ENCODE measurements around the gene NPNT. TPM values are rescaled to one million over a fixed set of nuclear protein-coding genes. Genes with fewer than 3 reads are reported as not detected.

Gene NPNT
- total and polyA plus RNA-seq, 2 donors from 2014 or later, result 78.3 to 117 TPM

DNA sequence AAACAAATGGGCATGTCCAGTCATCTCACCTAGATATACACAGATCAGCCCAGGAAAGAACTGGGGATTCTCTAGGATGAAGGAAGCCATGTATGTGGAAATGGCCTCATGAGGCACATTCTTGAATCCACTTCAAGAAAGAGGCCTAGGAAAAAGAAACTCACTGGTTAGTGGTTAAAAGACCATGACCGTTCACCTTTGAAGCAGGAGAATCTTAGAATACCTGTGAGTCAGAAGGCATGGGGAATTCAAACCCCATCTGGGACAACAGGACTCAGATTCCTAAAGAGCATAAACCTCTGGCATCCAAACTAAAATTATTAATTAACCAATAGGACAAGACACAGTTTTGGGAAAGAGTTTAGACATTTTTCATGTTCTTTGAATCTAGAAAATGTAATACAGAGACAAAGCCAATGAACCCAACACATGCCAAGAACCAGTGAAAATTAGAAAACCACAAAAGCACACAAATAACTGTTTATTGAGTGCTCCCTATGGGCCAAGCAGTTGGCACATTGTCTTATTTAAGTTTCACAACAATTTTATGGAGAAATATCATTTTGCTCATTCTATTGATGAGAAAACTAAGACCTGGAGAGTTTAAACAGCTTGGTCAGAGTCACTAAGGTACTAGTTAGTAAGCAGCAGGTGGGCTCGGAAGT lies 97.5 kb downstream of the NPNT start:
- H3K9me3 ChIP-seq (ENCODE audit: control insufficient read depth in 2 of 3, insufficient read depth in 1 of 3, low read length in 3 of 3), result no peaks in the 10 kb centered on the region
- intact Hi-C loops (cut with DNase I), result no loop called here
- peak overlapping the region in 1 of 2 donors; percentile 19 for H3K27ac ChIP-seq (ENCODE audit: low read depth in 2 of 2, low read length in 2 of 2)
- TF ChIP-seq, protein P1, sequence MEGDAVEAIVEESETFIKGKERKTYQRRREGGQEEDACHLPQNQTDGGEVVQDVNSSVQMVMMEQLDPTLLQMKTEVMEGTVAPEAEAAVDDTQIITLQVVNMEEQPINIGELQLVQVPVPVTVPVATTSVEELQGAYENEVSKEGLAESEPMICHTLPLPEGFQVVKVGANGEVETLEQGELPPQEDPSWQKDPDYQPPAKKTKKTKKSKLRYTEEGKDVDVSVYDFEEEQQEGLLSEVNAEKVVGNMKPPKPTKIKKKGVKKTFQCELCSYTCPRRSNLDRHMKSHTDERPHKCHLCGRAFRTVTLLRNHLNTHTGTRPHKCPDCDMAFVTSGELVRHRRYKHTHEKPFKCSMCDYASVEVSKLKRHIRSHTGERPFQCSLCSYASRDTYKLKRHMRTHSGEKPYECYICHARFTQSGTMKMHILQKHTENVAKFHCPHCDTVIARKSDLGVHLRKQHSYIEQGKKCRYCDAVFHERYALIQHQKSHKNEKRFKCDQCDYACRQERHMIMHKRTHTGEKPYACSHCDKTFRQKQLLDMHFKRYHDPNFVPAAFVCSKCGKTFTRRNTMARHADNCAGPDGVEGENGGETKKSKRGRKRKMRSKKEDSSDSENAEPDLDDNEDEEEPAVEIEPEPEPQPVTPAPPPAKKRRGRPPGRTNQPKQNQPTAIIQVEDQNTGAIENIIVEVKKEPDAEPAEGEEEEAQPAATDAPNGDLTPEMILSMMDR (IDR thresholded peaks at IDR 0.05; ENCODE audit: borderline replicate concordance, extremely low read depth, insufficient read depth), result no peak
- H3K9ac ChIP-seq (ENCODE audit: low read length in 3 of 3), result no peak overlapping the region
- peaks cover 0 to 32% (median 30%) of the 10 kb centered on the region in 3 donors for H3K4me1 ChIP-seq (ENCODE audit: control insufficient read depth in 2 of 3, insufficient read depth in 2 of 3, low read depth in 1 of 3, low read length in 3 of 3)
- peak; percentile 61 for FAIRE-seq
- no peak overlapping the region for H3K4me3 ChIP-seq (ENCODE audit: low read length in 3 of 3)
- H3K27me3 ChIP-seq (ENCODE audit: control insufficient read depth, insufficient read depth, low read length), result no peaks in the 10 kb centered on the region
- peak in 2 of 5 donors; percentile 27 to 34 for DNase-seq
- H3K36me3 ChIP-seq (ENCODE audit: control insufficient read depth in 2 of 3, insufficient read depth in 3 of 3, low read length in 3 of 3), result no peaks in the 10 kb centered on the region

DNA sequence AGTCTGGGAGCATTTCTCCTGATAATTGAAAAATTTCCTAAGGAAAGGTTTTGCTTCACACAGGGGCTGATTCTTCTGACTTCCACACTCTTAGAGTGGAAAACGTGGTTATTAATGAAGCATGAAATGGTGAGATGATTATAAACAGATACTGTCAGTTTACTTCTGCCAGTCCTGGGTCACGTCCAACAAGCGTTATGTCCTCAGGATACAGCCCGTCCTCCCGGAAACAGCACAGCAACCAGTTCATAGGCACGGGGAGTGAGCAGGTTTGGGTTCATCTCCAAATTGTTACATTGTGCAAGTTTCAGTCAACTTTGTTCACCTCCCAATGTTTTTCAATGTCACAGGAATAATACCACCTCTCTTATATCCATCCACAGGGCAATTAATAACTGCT lies 98.8 kb downstream of the NPNT start:
- H3K9me3 ChIP-seq (ENCODE audit: control insufficient read depth in 2 of 3, insufficient read depth in 1 of 3, low read length in 3 of 3), result no peaks in the 10 kb centered on the region
- H3K27ac ChIP-seq (ENCODE audit: low read depth in 2 of 2, low read length in 2 of 2), result no peak overlapping the region
- FAIRE-seq (no peak), DNase-seq (no peak)
- H3K27me3 ChIP-seq (ENCODE audit: control insufficient read depth, insufficient read depth, low read length), result no peaks in the 10 kb centered on the region
- TF ChIP-seq, protein P1 (IDR thresholded peaks at IDR 0.05; ENCODE audit: borderline replicate concordance, extremely low read depth, insufficient read depth), result no peak
- no peak overlapping the region for H3K4me3 ChIP-seq (ENCODE audit: low read length in 3 of 3)
- intact Hi-C loops (cut with DNase I), result no loop called here
- no peaks in the 10 kb centered on the region for H3K36me3 ChIP-seq (ENCODE audit: control insufficient read depth in 2 of 3, insufficient read depth in 3 of 3, low read length in 3 of 3)
- no peak overlapping the region for H3K9ac ChIP-seq (ENCODE audit: low read length in 3 of 3)
- H3K4me1 ChIP-seq (ENCODE audit: control insufficient read depth in 2 of 3, insufficient read depth in 2 of 3, low read depth in 1 of 3, low read length in 3 of 3), result peaks cover 4 to 37% (median 32%) of the 10 kb centered on the region in 3 donors

DNA sequence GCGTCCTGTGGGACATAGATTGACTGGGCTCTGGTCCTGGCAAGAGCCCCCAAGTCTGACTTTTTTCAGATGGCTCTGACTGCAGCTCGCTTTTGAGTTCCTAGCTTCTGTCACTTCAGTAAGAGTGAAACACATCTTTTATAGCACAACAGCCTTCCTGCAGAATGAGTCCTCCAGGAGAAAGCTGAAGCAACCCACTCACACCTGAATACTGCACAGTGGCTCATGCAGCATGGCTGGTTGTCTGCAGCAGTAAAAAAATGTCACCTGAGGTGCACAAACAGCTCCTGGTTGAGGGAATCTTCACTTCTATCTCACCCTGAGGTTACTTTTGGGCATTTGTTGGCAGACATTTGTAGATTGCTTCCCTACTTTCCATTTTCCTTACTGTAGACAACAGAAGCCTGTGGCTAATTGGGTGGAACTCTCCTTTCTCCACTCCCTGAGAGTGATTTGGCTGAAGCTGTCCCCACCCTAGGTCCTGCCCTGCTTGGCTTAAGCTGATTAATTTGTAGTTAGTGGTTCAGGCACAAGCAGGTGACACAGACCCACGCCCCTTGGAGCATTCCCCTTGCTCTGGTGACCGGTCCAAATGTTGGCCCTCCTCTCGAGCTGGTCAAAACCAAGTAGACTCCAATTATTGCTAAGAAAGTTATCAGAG lies 99.7 kb downstream of the NPNT start:
- Histone ChIP-seq H3K27me3 (ENCODE audit: control insufficient read depth, insufficient read depth, low read length) (no peaks in the 10 kb centered on the region), H3K36me3 (ENCODE audit: control insufficient read depth in 2 of 3, insufficient read depth in 3 of 3, low read length in 3 of 3) (no peaks in the 10 kb centered on the region), H3K4me3 (ENCODE audit: low read length in 3 of 3) (no peak overlapping the region), H3K27ac (ENCODE audit: low read depth in 2 of 2, low read length in 2 of 2) (no peak overlapping the region), H3K9me3 (ENCODE audit: control insufficient read depth in 2 of 3, insufficient read depth in 1 of 3, low read length in 3 of 3) (no peaks in the 10 kb centered on the region), H3K9ac (ENCODE audit: low read length in 3 of 3) (no peak overlapping the region), H3K4me1 (ENCODE audit: control insufficient read depth in 2 of 3, insufficient read depth in 2 of 3, low read depth in 1 of 3, low read length in 3 of 3) (peaks cover 4 to 37% (median 33%) of the 10 kb centered on the region in 3 donors)
- FAIRE-seq, result no peak
- TF ChIP-seq, protein P1 (IDR thresholded peaks at IDR 0.05; ENCODE audit: borderline replicate concordance, extremely low read depth, insufficient read depth), result no peak
- no peak for DNase-seq
- intact Hi-C loops (cut with DNase I), result no loop called here

Measured in kidney (tissue), 14 donors.